Measurements from ENCODE around the gene CFAP46.

GRCh38 chr10:132911786-132912097, 30.6 kb downstream of the CFAP46 start:
- no peak for TF ChIP-seq CTCF (IDR thresholded peaks at IDR 0.05; ENCODE audit: insufficient read depth, low read length, poor library complexity, severe bottlenecking)
- TF ChIP-seq EZH2phosphoT487 (conservative IDR thresholded peaks at IDR 0.05; ENCODE audit: low read length) = no peak

Data from SU-DHL-6 (cell line).